ENCODE results near the gene HOOK2. TPM values are rescaled to one million over a fixed set of nuclear protein-coding genes. Genes with fewer than 3 reads are reported as not detected.
A peak's percentile ranks its signal among the peaks of the same experiment; 100 is the strongest.
"Not testable (repeated sequence)": the region's sequence is repeated elsewhere in the genome, so short reads cannot be mapped to it uniquely, and the experiment has no call there.

Gene HOOK2
- total RNA-seq, result 16.4 and 26.6 TPM in 2 replicates
- 6.6 TPM in 2 replicates for polyA plus RNA-seq
- 9.9 and 10.9 TPM in 2 replicates for polyA plus RNA-seq (2012)
- 4.9 and 6.9 TPM in 2 replicates for polyA minus RNA-seq (ENCODE audit: low replicate concordance)

- H3K9me3 ChIP-seq (ENCODE audit: control insufficient read depth, insufficient read depth, low read depth, low read length), result no peaks in the 10 kb centered on the region
- peak within 1 kb of the TSS; percentile 80 for H2AFZ ChIP-seq (ENCODE audit: low read length)
- H4K20me1 ChIP-seq (ENCODE audit: control insufficient read depth, extremely low read depth, insufficient read depth, low read length), result no peaks in the 10 kb centered on the region
- H3K27me3 ChIP-seq (ENCODE audit: control insufficient read depth, insufficient read depth, low read length), result no peaks in the 10 kb centered on the region
- peaks cover 26% of the 10 kb centered on the region for H3K4me1 ChIP-seq (ENCODE audit: control insufficient read depth, extremely low read depth, insufficient read depth, low read length)
- H3K36me3 ChIP-seq (ENCODE audit: control insufficient read depth, insufficient read depth, low read length), result no peaks in the 10 kb centered on the region
- no peak for TF ChIP-seq EZH2 (IDR thresholded peaks at IDR 0.05; ENCODE audit: low read length, missing control alignments)
- TF ChIP-seq, protein P1, sequence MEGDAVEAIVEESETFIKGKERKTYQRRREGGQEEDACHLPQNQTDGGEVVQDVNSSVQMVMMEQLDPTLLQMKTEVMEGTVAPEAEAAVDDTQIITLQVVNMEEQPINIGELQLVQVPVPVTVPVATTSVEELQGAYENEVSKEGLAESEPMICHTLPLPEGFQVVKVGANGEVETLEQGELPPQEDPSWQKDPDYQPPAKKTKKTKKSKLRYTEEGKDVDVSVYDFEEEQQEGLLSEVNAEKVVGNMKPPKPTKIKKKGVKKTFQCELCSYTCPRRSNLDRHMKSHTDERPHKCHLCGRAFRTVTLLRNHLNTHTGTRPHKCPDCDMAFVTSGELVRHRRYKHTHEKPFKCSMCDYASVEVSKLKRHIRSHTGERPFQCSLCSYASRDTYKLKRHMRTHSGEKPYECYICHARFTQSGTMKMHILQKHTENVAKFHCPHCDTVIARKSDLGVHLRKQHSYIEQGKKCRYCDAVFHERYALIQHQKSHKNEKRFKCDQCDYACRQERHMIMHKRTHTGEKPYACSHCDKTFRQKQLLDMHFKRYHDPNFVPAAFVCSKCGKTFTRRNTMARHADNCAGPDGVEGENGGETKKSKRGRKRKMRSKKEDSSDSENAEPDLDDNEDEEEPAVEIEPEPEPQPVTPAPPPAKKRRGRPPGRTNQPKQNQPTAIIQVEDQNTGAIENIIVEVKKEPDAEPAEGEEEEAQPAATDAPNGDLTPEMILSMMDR (conservative IDR thresholded peaks at IDR 0.05 in 1 of 2, IDR thresholded peaks at IDR 0.05 in 1 of 2; ENCODE audit: low read depth in 1 of 2, low read length in 2 of 2), result no peak
- DNase-seq (ENCODE audit: low read depth in 2 of 2), result no peak
- peak within 1 kb of the TSS; percentile 62 for H3K27ac ChIP-seq (ENCODE audit: insufficient read depth, low read length)
- peak within 1 kb of the TSS; percentile 49 to 75 (median 64) for H3K4me3 ChIP-seq (replicated peaks in 1 of 4; ENCODE audit: control extremely low read depth in 1 of 4, insufficient read depth in 1 of 4, low read depth in 3 of 4, low read length in 4 of 4)
- no peaks in the 10 kb centered on the region for H3K79me2 ChIP-seq (ENCODE audit: control insufficient read depth, insufficient read depth, low read length)
- peak within 1 kb of the TSS; percentile 87 for H3K4me2 ChIP-seq (ENCODE audit: extremely low read depth, insufficient read depth, low read length)
- peak within 1 kb of the TSS; percentile 45 for H3K9ac ChIP-seq (ENCODE audit: insufficient read depth, low read length)
Measured at GRCh38 chr19:12774588-12775555, at the start of gene HOOK2. Gene HOOK2 (minus strand): TSS chr19:12775552. CDS start chr19:12775449, 103 bp downstream.

GRCh38 chr19:12821761-12822160, 46.4 kb upstream of the HOOK2 start:
- H3K36me3 ChIP-seq (ENCODE audit: control insufficient read depth, insufficient read depth, low read length), result no peaks in the 10 kb centered on the region
- H3K4me3 ChIP-seq (replicated peaks in 1 of 4; ENCODE audit: control extremely low read depth in 1 of 4, insufficient read depth in 1 of 4, low read depth in 3 of 4, low read length in 4 of 4), result no peak overlapping the region
- H3K79me2 ChIP-seq (ENCODE audit: control insufficient read depth, insufficient read depth, low read length), result no peaks in the 10 kb centered on the region
- no peak overlapping the region for H2AFZ ChIP-seq (ENCODE audit: low read length)
- no peaks in the 10 kb centered on the region for H4K20me1 ChIP-seq (ENCODE audit: control insufficient read depth, extremely low read depth, insufficient read depth, low read length)
- no peak overlapping the region for H3K4me2 ChIP-seq (ENCODE audit: extremely low read depth, insufficient read depth, low read length)
- no peaks in the 10 kb centered on the region for H3K27me3 ChIP-seq (ENCODE audit: control insufficient read depth, insufficient read depth, low read length)
- no peak overlapping the region for H3K9ac ChIP-seq (ENCODE audit: insufficient read depth, low read length)
- no peak overlapping the region for H3K27ac ChIP-seq (ENCODE audit: insufficient read depth, low read length)
- no peak for TF ChIP-seq EZH2 (IDR thresholded peaks at IDR 0.05; ENCODE audit: low read length, missing control alignments)
- TF ChIP-seq, protein P1 (conservative IDR thresholded peaks at IDR 0.05 in 1 of 2, IDR thresholded peaks at IDR 0.05 in 1 of 2; ENCODE audit: low read depth in 1 of 2, low read length in 2 of 2), result no peak
- no peaks in the 10 kb centered on the region for H3K4me1 ChIP-seq (ENCODE audit: control insufficient read depth, extremely low read depth, insufficient read depth, low read length)
- H3K9me3 ChIP-seq (ENCODE audit: control insufficient read depth, insufficient read depth, low read depth, low read length), result no peaks in the 10 kb centered on the region
- DNase-seq (ENCODE audit: low read depth in 2 of 2), result no peak

GRCh38 chr19:12817810-12818209, 42.5 kb upstream of the HOOK2 start:
- H2AFZ ChIP-seq (ENCODE audit: low read length), result not testable (repeated sequence)

DNA sequence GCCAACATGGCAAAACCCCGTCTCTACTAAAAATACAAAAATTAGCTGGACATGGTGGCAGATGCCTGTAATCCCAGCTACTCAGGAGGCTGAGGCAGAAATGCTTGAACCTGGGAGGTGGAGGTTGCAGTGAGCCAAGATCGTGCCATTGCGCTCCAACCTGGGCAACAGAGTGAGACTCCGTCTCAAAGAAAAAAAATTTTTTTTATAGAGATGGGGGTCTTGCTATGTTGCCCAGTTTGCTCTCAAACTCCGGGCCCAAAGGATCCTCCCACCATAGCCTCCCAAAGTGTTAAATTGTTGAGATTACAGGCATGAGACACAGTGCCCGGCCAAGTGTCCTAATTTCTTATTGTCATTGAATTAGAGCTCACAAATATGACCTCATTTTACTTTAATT, 41.8 kb upstream of the HOOK2 start:
- H3K9me3 ChIP-seq (ENCODE audit: control insufficient read depth, insufficient read depth, low read depth, low read length); H4K20me1 ChIP-seq (ENCODE audit: control insufficient read depth, extremely low read depth, insufficient read depth, low read length); DNase-seq (ENCODE audit: low read depth in 2 of 2); H3K4me1 ChIP-seq (ENCODE audit: control insufficient read depth, extremely low read depth, insufficient read depth, low read length); H2AFZ ChIP-seq (ENCODE audit: low read length); H3K36me3 ChIP-seq (ENCODE audit: control insufficient read depth, insufficient read depth, low read length); H3K27ac ChIP-seq (ENCODE audit: insufficient read depth, low read length); H3K27me3 ChIP-seq (ENCODE audit: control insufficient read depth, insufficient read depth, low read length); H3K4me3 ChIP-seq (replicated peaks in 1 of 4; ENCODE audit: control extremely low read depth in 1 of 4, insufficient read depth in 1 of 4, low read depth in 3 of 4, low read length in 4 of 4); H3K9ac ChIP-seq (ENCODE audit: insufficient read depth, low read length); H3K79me2 ChIP-seq (ENCODE audit: control insufficient read depth, insufficient read depth, low read length); H3K4me2 ChIP-seq (ENCODE audit: extremely low read depth, insufficient read depth, low read length): not testable (repeated sequence)

More at GRCh38 chr19:12817810-12818209, 42.5 kb upstream of the HOOK2 start:
- H3K9ac ChIP-seq (ENCODE audit: insufficient read depth, low read length); H3K27ac ChIP-seq (ENCODE audit: insufficient read depth, low read length); H3K4me3 ChIP-seq (replicated peaks in 1 of 4; ENCODE audit: control extremely low read depth in 1 of 4, insufficient read depth in 1 of 4, low read depth in 3 of 4, low read length in 4 of 4); H3K79me2 ChIP-seq (ENCODE audit: control insufficient read depth, insufficient read depth, low read length); H4K20me1 ChIP-seq (ENCODE audit: control insufficient read depth, extremely low read depth, insufficient read depth, low read length); H3K27me3 ChIP-seq (ENCODE audit: control insufficient read depth, insufficient read depth, low read length); H3K36me3 ChIP-seq (ENCODE audit: control insufficient read depth, insufficient read depth, low read length); H3K9me3 ChIP-seq (ENCODE audit: control insufficient read depth, insufficient read depth, low read depth, low read length); DNase-seq (ENCODE audit: low read depth in 2 of 2); H3K4me1 ChIP-seq (ENCODE audit: control insufficient read depth, extremely low read depth, insufficient read depth, low read length); H3K4me2 ChIP-seq (ENCODE audit: extremely low read depth, insufficient read depth, low read length): not testable (repeated sequence)

All from fibroblast of lung (primary cell).